ENCODE results near the gene MTA2. TPM values are rescaled to one million over a fixed set of nuclear protein-coding genes. Genes with fewer than 3 reads are reported as not detected.

The MTA2 gene
- total RNA-seq, 2 experiments from 2014 or later: 167 to 172 TPM

GRCh38 chr11:62592989-62593421 is 8.7 kb downstream of the MTA2 start:
- no peaks in the 10 kb centered on the region for H3K9me3 Mint-ChIP-seq
- DNase-seq: no peak
- no peaks in the 10 kb centered on the region for H3K9me3 ChIP-seq (ENCODE audit: control insufficient read depth in 1 of 2, insufficient read depth in 1 of 2, low read length in 2 of 2)
- no peaks in the 10 kb centered on the region for H3K27me3 ChIP-seq (ENCODE audit: control insufficient read depth in 1 of 2, insufficient read depth in 2 of 2, low read length in 2 of 2)
- no peak for ATAC-seq (ENCODE audit: poor library complexity)
- CTCF ChIA-PET: interaction anchor here (0.6 to 2.6 kb wide), 9 partner anchors 8 to 168 kb away, joined by 3 to 20 read pairs (median 7); partner anchors contain the start of genes EML3, GANAB, MTA2 and ROM1
- no peak overlapping the region for H3K4me3 ChIP-seq (ENCODE audit: low read length)
- POLR2A ChIA-PET: interaction anchor here (0.6 to 4.4 kb wide), 21 partner anchors 7 to 288 kb away, joined by 3 to 177 read pairs (median 50); partner anchors contain the start of genes AHNAK, B3GAT3, BSCL2 and C11orf98
- peak overlapping the region; percentile 89 for H3K27ac Mint-ChIP-seq
- H3K4me3 Mint-ChIP-seq: peak overlapping the region; percentile 51
- H3K4me1 Mint-ChIP-seq (ENCODE audit: low read depth): peaks cover 71% of the 10 kb centered on the region
- peaks cover 73% of the 10 kb centered on the region for H3K36me3 Mint-ChIP-seq (ENCODE audit: low read depth)
- H3K27ac ChIP-seq (ENCODE audit: low read depth in 1 of 2, low read length in 2 of 2): peak overlapping the region; percentile 95 to 97
- TF ChIP-seq CTCF (IDR thresholded peaks at IDR 0.05): no peak
- no peaks in the 10 kb centered on the region for H3K27me3 Mint-ChIP-seq
- intact Hi-C loops (cut with DNase I, micrococcal nuclease): loop anchor here (1.0 to 5.0 kb wide), 9 partner anchors 7 to 269 kb away; partner anchors contain the start of genes LBHD1 (in 2 of the 2), UQCC3 (in 2 of the 2), BSCL2 (in 1 of the 2) and EML3 (in 1 of the 2)
- peaks cover 54% of the 10 kb centered on the region for H3K4me1 ChIP-seq (ENCODE audit: insufficient read depth, low read length)
- H3K36me3 ChIP-seq (ENCODE audit: insufficient read depth, low read length): peaks cover 58% of the 10 kb centered on the region

GRCh38 chr11:62592146-62592815 is 9.4 kb downstream of the MTA2 start:
- Histone ChIP-seq H3K36me3 (ENCODE audit: insufficient read depth, low read length) (peaks cover 58% of the 10 kb centered on the region), H3K9me3 (ENCODE audit: control insufficient read depth in 1 of 2, insufficient read depth in 1 of 2, low read length in 2 of 2) (no peaks in the 10 kb centered on the region), H3K27me3 (ENCODE audit: control insufficient read depth in 1 of 2, insufficient read depth in 2 of 2, low read length in 2 of 2) (no peaks in the 10 kb centered on the region), H3K4me3 (ENCODE audit: low read length) (peak overlapping the region; percentile 98), H3K27ac (ENCODE audit: low read depth in 1 of 2, low read length in 2 of 2) (peak overlapping the region; percentile 95 to 97), H3K4me1 (ENCODE audit: insufficient read depth, low read length) (peaks cover 47% of the 10 kb centered on the region)
- ATAC-seq (ENCODE audit: poor library complexity): no peak
- Mint-ChIP-seq H3K4me3 (peak overlapping the region; percentile 91), H3K27ac (peak overlapping the region; percentile 89), H3K4me1 (ENCODE audit: low read depth) (peaks cover 72% of the 10 kb centered on the region), H3K9me3 (no peaks in the 10 kb centered on the region), H3K36me3 (ENCODE audit: low read depth) (peaks cover 73% of the 10 kb centered on the region), H3K27me3 (no peaks in the 10 kb centered on the region)
- intact Hi-C loops (cut with DNase I, micrococcal nuclease): loop anchor here (1.0 to 5.0 kb wide), 8 partner anchors 8 to 270 kb away; partner anchors contain the start of genes LBHD1 (in 2 of the 2), UQCC3 (in 2 of the 2), BSCL2 (in 1 of the 2) and EML3 (in 1 of the 2)
- POLR2A ChIA-PET: interaction anchor here (0.8 to 4.4 kb wide), 53 partner anchors 8 to 1247 kb away, joined by 3 to 177 read pairs (median 10); partner anchors contain the start of genes AHNAK, B3GAT3, BSCL2 and C11orf98
- TF ChIP-seq CTCF (IDR thresholded peaks at IDR 0.05): no peak
- DNase-seq: no peak
- CTCF ChIA-PET: interaction anchor here (0.7 to 2.6 kb wide), 18 partner anchors 9 to 289 kb away, joined by 3 to 20 read pairs (median 8); partner anchors contain the start of genes B3GAT3, C11orf98, CSKMT and EEF1G

- intact Hi-C loops (cut with DNase I, micrococcal nuclease): loop anchor here (1.0 to 5.0 kb wide), 15 partner anchors 9 to 289 kb away; partner anchors contain the start of genes EML3 (in 2 of the 2), LBHD1 (in 2 of the 2), UQCC3 (in 2 of the 2) and BSCL2 (in 1 of the 2)
- peaks cover 72% of the 10 kb centered on the region for H3K4me1 Mint-ChIP-seq (ENCODE audit: low read depth)
Observed at GRCh38 chr11:62591448-62592145, 10.1 kb downstream of the MTA2 start, which contains the start of gene TUT1. Gene TUT1, minus strand, starts transcription at chr11:62591523. Its CDS starts 38 bp downstream, at chr11:62591485.

More at GRCh38 chr11:62591448-62592145, 10.1 kb downstream of the MTA2 start, which contains the start of gene TUT1:
- TF ChIP-seq CTCF (IDR thresholded peaks at IDR 0.05): no peak
- Mint-ChIP-seq H3K27me3 (no peaks in the 10 kb centered on the region), H3K4me3 (peak within 1 kb of the TSS; percentile 91), H3K9me3 (no peaks in the 10 kb centered on the region), H3K36me3 (ENCODE audit: low read depth) (peaks cover 69% of the 10 kb centered on the region), H3K27ac (peak within 1 kb of the TSS; percentile 89)
- Histone ChIP-seq H3K27ac (ENCODE audit: low read depth in 1 of 2, low read length in 2 of 2) (peak within 1 kb of the TSS; percentile 95 to 97), H3K9me3 (ENCODE audit: control insufficient read depth in 1 of 2, insufficient read depth in 1 of 2, low read length in 2 of 2) (no peaks in the 10 kb centered on the region), H3K4me3 (ENCODE audit: low read length) (peak within 1 kb of the TSS; percentile 98), H3K4me1 (ENCODE audit: insufficient read depth, low read length) (peaks cover 43% of the 10 kb centered on the region), H3K36me3 (ENCODE audit: insufficient read depth, low read length) (peaks cover 57% of the 10 kb centered on the region), H3K27me3 (ENCODE audit: control insufficient read depth in 1 of 2, insufficient read depth in 2 of 2, low read length in 2 of 2) (no peaks in the 10 kb centered on the region)
- DNase-seq (peak; percentile 91 to 99 (median 95)), ATAC-seq (ENCODE audit: poor library complexity) (peak; percentile 82)
- ChIA-PET CTCF (interaction anchor here (0.6 to 2.6 kb wide), 22 partner anchors 9 to 290 kb away, joined by 3 to 20 read pairs (median 6); partner anchors contain the start of genes B3GAT3, C11orf98, CSKMT and EEF1G), POLR2A (interaction anchor here (0.6 to 4.4 kb wide), 63 partner anchors 9 to 1749 kb away, joined by 3 to 177 read pairs (median 8); partner anchors contain the start of genes AHNAK, ASRGL1, B3GAT3 and BSCL2)
